Activated CD8-positive, alpha-beta memory T cell treated with anti-CD3 and anti-CD28 coated beads, Interleukin-2, amount 10 ng/mL, durations not matched to agents 7 days and 5 days (primary cell): ENCODE data around the gene EEF1B2. TPM values are rescaled to one million over a fixed set of nuclear protein-coding genes. Genes with fewer than 3 reads are reported as not detected.
"Not testable (repeated sequence)": the region's sequence is repeated elsewhere in the genome, so short reads cannot be mapped to it uniquely, and the experiment has no call there.

Experiments used
- ATAC-seq: fragments of 150-1000 bp; cut with Tn5 transposase; one replicate; pipeline ENCODE4 v1.10.0; 2021; ENCODE audit warnings: moderate library complexity
- CTCF ChIA-PET: fragments of 350-600 bp; sonication (Branson Sonifier 250); formaldehyde crosslinking; loops from one replicate; lab custom pipeline; 2021; ENCODE audit warnings: antibody characterized with exemption; lab: Charles Lee
- DNase-seq: peaks from one replicate; pipeline ENCODE4 v3.0.0-alpha.2; 2020
- H3K27ac Mint-ChIP-seq: one replicate; pipeline ENCODE4 v1.8.0; 2021; ENCODE audit warnings: mild to moderate bottlenecking, mixed read lengths
- H3K27me3 Mint-ChIP-seq: one replicate; pipeline ENCODE4 v1.8.0; 2021; ENCODE audit warnings: mixed read lengths
- H3K36me3 Mint-ChIP-seq: one replicate; pipeline ENCODE4 v1.8.0; 2021; ENCODE audit warnings: mild to moderate bottlenecking, mixed read lengths
- H3K4me1 Mint-ChIP-seq: one replicate; pipeline ENCODE4 v1.8.0; 2021; ENCODE audit warnings: mixed read lengths
- H3K4me3 Mint-ChIP-seq: one replicate; pipeline ENCODE4 v1.8.0; 2021; ENCODE audit warnings: mild to moderate bottlenecking, moderate library complexity, mixed read lengths
- H3K9me3 Mint-ChIP-seq: one replicate; pipeline ENCODE4 v1.8.0; 2022; ENCODE audit warnings: low read depth, mixed read lengths
- total RNA-seq, 2 experiments: library from RNA; stranded (reverse); gene quantifications; one replicate each; pipeline ENCODE4 v1.2.3, GENCODE V29; 2021

The EEF1B2 gene
- total RNA-seq = 100 to 1,000 TPM; 417 to 565 TPM

DNA sequence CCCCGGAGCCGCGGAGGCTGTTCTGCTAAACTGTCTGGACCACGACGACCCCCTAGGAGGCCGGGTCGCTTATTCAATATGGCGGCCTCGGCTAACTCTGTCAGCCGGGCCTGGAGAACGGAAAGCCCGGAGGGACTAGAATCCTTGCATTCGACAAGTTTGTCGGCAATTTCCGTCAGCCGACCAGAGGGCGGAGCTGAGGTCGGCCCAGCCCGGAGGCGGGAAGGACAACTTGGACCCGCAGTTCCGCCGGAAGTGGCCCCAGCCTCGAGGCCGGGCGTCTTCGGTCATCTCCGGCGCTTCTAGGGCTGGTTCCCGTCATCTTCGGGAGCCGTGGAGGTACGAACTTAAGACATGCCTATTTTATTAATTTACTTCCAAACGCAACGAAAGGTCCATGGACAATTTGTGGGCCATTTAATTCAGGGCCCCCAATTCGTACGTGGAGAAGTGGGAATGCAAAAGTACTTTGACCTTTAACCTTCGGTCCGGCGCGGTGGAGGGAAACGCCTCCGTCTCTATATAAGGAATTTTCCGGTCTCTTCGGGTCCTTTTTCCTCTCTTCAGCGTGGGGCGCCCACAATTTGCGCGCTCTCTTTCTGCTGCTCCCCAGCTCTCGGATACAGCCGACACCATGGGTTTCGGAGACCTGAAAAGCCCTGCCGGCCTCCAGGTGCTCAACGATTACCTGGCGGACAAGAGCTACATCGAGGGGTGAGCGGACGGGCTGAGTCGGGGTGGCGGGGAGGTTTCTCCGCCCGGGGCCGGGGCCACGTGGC is at the start of gene EEF1B2, which contains the start of gene NDUFS1:
EEF1B2 (plus strand) TSS at position 550 of the 779 bp plus-strand sequence; CDS start at position 635, 85 bp downstream.
NDUFS1 (minus strand) TSS at position 99 of the 779 bp plus-strand sequence. CDS start 5,766 bp downstream, outside the sequence.
- DNase-seq = peak; percentile 98
- CTCF ChIA-PET = interaction anchor here (0.7 to 1.4 kb wide), 4 partner anchors 14 to 77 kb away, joined by 3 to 4 read pairs (median 4); no protein-coding TSS in a partner anchor
- H3K27me3 Mint-ChIP-seq = no peaks in the 10 kb centered on the region
- no peaks in the 10 kb centered on the region for H3K9me3 Mint-ChIP-seq
- H3K4me1 Mint-ChIP-seq = peaks cover 49% of the 10 kb centered on the region
- H3K4me3 Mint-ChIP-seq = peak within 1 kb of the TSS; percentile 96
- peaks cover 47% of the 10 kb centered on the region for H3K36me3 Mint-ChIP-seq
- peak within 1 kb of the TSS; percentile 97 for H3K27ac Mint-ChIP-seq
- peak; percentile 87 for ATAC-seq

DNA sequence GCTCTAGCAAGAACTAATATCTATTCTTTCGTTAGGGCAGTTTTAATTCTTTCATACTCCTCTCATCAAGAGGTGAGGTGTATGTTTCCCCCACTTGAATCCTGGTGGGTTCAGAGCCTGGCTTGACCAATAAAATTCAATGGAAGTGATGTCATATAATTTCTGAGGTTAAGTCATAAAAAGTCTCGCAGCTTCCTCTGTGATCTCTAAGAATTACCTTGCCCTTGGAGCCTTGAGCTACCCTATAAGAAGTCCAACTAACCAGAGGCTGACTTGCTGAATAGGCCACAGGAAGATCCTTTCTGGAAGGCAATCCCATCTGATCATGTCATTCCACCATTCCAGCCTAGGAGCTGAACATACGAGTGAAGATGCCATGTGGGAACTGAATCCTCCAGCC is 47.6 kb upstream of the EEF1B2 start:
- no peaks in the 10 kb centered on the region for H3K4me1 Mint-ChIP-seq
- DNase-seq (no peak), ATAC-seq (no peak)
- no peak overlapping the region for H3K4me3 Mint-ChIP-seq
- peaks cover 15% of the 10 kb centered on the region for H3K36me3 Mint-ChIP-seq
- CTCF ChIA-PET = no interaction called here
- H3K9me3 Mint-ChIP-seq = no peaks in the 10 kb centered on the region
- H3K27ac Mint-ChIP-seq = no peak overlapping the region
- no peaks in the 10 kb centered on the region for H3K27me3 Mint-ChIP-seq

DNA sequence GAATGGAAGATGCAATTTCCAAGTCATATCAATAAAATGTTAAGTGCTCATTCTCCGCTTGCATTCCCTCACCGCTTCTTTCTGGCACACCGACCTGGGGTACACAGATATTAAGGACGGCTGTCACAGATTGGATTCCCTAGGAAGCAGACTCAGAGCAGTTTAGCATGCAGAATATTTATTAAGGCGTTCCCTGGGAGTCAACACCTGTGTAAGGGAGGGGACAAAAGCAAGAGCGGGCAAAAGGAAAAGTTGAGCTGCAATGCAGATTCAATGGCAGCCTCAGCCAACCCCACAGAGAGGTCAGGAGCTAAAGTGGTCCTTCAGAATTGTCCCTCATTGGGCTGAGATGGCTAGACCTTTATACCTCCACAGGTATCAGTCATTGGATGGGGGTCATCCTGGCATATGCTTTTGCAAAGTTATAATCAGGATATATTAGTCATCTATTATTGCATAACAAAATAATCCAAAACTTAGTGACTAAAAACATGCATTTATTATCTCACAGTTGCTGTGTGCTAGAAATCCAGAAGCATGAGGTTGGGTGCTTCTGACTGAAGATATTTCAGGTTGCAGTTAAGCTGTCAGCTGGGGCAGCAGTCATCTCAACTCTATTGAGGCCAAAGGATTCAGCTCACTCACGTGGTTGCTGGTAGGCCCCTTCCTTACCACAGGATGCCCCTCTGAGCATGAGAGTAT is 46.7 kb upstream of the EEF1B2 start:
- CTCF ChIA-PET = no interaction called here
- no peak overlapping the region for H3K27ac Mint-ChIP-seq
- H3K4me3 Mint-ChIP-seq = no peak overlapping the region
- H3K9me3 Mint-ChIP-seq = no peaks in the 10 kb centered on the region
- no peak for ATAC-seq
- H3K36me3 Mint-ChIP-seq = peaks cover 17% of the 10 kb centered on the region
- H3K4me1 Mint-ChIP-seq = no peaks in the 10 kb centered on the region
- H3K27me3 Mint-ChIP-seq = no peaks in the 10 kb centered on the region
- DNase-seq = no peak

DNA sequence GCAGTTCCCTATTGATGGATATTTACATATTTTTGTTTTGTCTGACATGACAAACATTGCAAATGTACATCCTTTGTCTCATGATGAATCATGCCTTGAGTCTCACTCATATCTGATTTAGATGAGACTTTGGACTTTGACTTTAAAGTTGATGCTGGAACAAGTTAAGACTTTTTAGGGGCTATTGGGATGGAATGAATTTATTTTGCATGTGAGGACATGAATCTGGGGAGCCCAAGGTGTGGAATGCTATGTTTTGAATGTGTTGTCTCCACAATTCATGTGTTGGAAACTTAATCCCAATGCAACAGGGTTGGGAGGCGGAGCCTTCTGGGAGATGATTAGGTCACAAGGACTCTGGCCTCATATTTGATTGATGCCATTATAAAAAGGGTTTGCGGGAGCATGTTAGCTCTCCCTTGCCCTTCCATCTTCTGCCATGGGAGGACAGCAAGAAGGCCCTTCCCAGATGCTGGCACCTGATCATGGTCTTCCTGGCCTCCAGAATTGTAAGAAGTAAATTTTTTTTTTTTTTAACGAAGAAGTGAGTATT is 44.6 kb upstream of the EEF1B2 start:
- Mint-ChIP-seq H3K27ac (no peak overlapping the region), H3K4me1 (no peaks in the 10 kb centered on the region), H3K9me3 (no peaks in the 10 kb centered on the region), H3K36me3 (peaks cover 21% of the 10 kb centered on the region), H3K4me3 (no peak overlapping the region), H3K27me3 (no peaks in the 10 kb centered on the region)
- ATAC-seq (no peak), DNase-seq (no peak)
- CTCF ChIA-PET = no interaction called here

DNA sequence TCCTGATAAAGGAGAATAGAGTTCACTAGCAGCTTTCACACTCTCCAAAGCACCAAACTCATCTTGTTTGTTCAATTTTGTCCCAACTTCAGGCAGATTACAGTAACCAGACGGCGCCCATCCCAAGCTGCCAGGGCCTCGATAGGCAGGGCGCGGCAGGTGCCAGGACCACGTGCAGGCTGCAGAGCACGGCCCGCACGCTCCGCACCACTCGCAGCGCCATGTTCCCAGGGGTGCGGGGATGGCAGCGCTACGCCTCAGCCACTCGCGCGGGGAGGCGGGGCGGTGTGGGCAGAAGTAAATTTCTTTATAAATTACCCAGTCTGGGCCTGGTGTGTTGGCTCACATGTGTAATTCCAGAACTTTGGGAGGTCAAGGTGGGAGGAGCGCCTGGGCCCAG is 43.4 kb upstream of the EEF1B2 start:
- CTCF ChIA-PET = no interaction called here
- H3K4me3 Mint-ChIP-seq = no peak overlapping the region
- no peaks in the 10 kb centered on the region for H3K27me3 Mint-ChIP-seq
- H3K4me1 Mint-ChIP-seq = no peaks in the 10 kb centered on the region
- peaks cover 32% of the 10 kb centered on the region for H3K36me3 Mint-ChIP-seq
- ATAC-seq (no peak), DNase-seq (no peak)
- no peak overlapping the region for H3K27ac Mint-ChIP-seq
- no peaks in the 10 kb centered on the region for H3K9me3 Mint-ChIP-seq

DNA sequence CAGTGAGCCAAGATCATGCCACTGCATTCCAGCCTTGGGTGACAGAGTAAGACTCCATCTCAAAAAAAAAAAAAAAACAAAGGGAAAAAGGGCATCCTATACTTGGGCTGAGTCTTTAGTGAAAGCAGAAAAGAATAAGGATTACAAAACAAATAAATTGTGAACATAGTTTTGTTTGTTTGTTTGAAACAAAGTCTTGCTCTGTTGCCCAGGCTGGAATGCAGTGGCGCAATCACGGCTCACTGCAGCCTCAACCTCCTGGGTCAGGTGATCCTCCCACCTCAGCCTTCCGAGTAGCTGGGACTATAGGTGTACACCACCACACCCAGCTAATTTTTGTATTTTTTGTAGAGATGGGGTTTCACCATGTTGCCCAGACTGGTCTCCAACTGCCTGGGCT is 37.1 kb upstream of the EEF1B2 start:
- not testable (repeated sequence) for H3K4me1 Mint-ChIP-seq, ATAC-seq, H3K27ac Mint-ChIP-seq, H3K9me3 Mint-ChIP-seq, DNase-seq, H3K27me3 Mint-ChIP-seq, H3K4me3 Mint-ChIP-seq
- H3K36me3 Mint-ChIP-seq = peaks cover 51% of the 10 kb centered on the region
- CTCF ChIA-PET = interaction anchor here (1.5 kb wide), 1 partner anchor 42 kb away, joined by 3 read pairs; no protein-coding TSS in a partner anchor

DNA sequence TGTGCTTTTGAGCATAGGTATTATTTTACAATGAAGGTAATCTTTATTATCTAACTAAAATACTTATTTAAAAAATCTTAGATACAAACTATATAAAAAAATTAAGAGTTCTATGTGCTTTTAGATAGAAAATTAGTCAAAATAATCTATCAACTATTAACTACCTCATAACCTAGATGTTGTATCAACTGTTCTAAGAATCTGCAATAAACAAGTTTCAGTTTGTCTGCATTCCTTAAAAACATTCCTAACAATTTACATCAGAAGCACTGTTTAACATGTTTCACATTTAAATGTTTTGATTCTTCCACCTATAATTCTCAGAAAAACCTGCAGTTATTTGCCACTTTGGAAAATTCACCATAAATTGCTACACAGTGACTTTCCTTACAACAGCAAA is 33.8 kb upstream of the EEF1B2 start:
- Mint-ChIP-seq H3K36me3 (peaks cover 55% of the 10 kb centered on the region), H3K27me3 (no peaks in the 10 kb centered on the region), H3K9me3 (no peaks in the 10 kb centered on the region), H3K27ac (no peak overlapping the region), H3K4me3 (no peak overlapping the region), H3K4me1 (no peaks in the 10 kb centered on the region)
- ATAC-seq = no peak
- DNase-seq = no peak
- CTCF ChIA-PET = no interaction called here

DNA sequence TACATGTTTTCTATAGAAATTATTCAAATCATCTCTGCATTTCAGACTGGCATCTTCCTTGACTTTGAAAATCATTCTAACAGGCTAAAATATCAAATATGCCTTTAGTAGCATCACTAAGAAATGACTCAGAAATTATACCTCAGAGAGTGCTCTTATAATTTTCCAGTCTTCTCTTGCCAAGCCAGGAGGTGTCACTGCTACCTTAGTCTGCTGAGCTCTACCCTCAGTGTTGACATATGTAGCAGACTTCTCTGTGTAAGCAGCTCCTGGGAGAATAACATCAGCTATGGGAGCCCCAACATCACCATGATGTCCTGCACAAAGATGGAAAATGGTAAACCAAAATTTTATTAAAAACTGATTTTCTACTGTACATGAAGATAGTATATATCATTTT is 32.0 kb upstream of the EEF1B2 start:
- Mint-ChIP-seq H3K9me3 (no peaks in the 10 kb centered on the region), H3K27me3 (no peaks in the 10 kb centered on the region), H3K4me1 (no peaks in the 10 kb centered on the region), H3K4me3 (no peak overlapping the region), H3K27ac (no peak overlapping the region), H3K36me3 (peaks cover 39% of the 10 kb centered on the region)
- CTCF ChIA-PET = no interaction called here
- DNase-seq (no peak), ATAC-seq (no peak)

DNA sequence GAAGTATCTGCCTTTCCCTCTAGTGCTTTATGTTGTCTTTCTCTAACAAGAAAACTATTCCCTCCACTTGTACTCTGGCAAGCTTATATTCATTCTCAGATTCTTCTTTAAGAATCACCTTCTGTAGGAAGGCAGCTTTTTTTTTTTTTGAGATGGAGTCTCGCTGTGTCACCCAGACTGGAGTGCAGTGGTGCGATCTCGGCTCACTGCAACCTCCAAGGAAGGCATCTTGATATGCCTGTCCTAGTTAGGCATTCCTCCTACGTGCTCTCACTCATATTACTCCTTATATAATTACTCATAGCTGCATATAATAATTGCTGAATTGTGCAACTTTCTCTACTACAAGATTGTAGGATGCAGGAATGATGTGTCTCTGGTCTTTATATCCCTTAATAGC is 16.2 kb upstream of the EEF1B2 start:
- no peak overlapping the region for H3K27ac Mint-ChIP-seq
- peaks cover 48% of the 10 kb centered on the region for H3K36me3 Mint-ChIP-seq
- ATAC-seq (no peak), DNase-seq (no peak)
- no peaks in the 10 kb centered on the region for H3K27me3 Mint-ChIP-seq
- H3K4me1 Mint-ChIP-seq = no peaks in the 10 kb centered on the region
- H3K9me3 Mint-ChIP-seq = no peaks in the 10 kb centered on the region
- CTCF ChIA-PET = no interaction called here
- no peak overlapping the region for H3K4me3 Mint-ChIP-seq

DNA sequence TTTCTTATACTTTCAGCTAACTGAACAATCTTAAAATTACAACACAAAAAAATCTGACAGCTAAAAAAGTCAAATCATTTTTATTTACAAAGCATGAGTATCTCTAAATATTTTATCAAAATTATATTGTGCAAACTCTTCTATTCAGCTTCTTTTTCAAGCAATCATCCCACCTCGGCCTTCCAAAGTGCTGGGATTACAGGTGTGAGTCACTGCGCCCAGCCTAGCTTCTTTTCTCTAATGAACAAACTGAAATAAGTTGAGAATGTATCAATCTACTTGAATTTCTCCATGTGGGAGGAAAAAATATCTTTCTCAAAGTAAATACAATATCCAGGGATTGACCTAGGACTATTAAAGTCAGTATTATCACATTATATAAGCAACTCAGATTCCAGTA is 15.3 kb upstream of the EEF1B2 start:
- DNase-seq (no peak), ATAC-seq (no peak)
- Mint-ChIP-seq H3K27me3 (no peaks in the 10 kb centered on the region), H3K4me3 (no peak overlapping the region), H3K36me3 (peaks cover 49% of the 10 kb centered on the region), H3K9me3 (no peaks in the 10 kb centered on the region), H3K27ac (no peak overlapping the region), H3K4me1 (no peaks in the 10 kb centered on the region)
- CTCF ChIA-PET = no interaction called here

DNA sequence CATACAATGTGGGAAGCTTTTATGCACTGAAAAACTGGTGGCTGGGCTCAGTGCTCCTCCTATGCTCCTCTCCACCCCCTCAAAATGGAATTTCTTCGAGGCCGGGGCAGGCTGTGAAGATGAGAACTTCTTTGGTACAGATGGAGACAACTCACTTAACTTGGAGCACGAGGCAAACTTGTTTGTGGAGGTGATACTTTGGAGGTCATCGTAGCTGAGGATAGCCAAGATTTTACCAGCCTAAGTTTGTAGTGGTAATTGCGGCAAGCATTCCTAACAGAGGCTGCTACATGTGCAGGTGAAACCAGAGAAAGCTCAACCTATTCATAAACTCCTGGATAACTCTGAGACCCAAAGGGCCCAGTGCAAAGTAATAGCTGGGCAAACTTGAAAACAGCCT is 14.0 kb upstream of the EEF1B2 start:
- Mint-ChIP-seq H3K4me1 (no peaks in the 10 kb centered on the region), H3K27ac (no peak overlapping the region), H3K27me3 (no peaks in the 10 kb centered on the region), H3K36me3 (peaks cover 52% of the 10 kb centered on the region), H3K9me3 (no peaks in the 10 kb centered on the region), H3K4me3 (no peak overlapping the region)
- DNase-seq = no peak
- no peak for ATAC-seq
- CTCF ChIA-PET = interaction anchor here (0.8 kb wide), 1 partner anchor 14 kb away, joined by 3 read pairs; the partner anchor contains the start of genes EEF1B2 and NDUFS1

DNA sequence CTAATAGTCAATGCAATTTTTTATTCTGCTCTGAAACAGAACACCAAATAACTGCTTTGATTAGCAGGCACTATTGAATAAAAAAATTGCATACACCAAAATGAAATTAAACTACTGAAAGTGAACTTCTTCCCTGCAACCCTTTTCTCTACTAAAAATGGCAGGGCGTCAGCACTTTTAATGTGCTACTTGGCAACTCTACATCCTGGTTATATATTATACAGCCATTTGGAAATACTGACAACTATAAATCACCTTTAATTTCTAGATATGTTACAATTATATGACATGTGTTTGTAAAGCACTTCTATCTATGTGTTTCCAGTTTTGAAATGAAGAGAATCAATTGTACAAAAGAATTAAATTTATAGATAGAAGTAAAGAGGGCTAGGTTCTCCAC is 10.4 kb upstream of the EEF1B2 start:
- ATAC-seq (no peak), DNase-seq (no peak)
- no peak overlapping the region for H3K4me3 Mint-ChIP-seq
- no peaks in the 10 kb centered on the region for H3K9me3 Mint-ChIP-seq
- H3K27me3 Mint-ChIP-seq = no peaks in the 10 kb centered on the region
- H3K4me1 Mint-ChIP-seq = peaks cover 5% of the 10 kb centered on the region
- CTCF ChIA-PET = no interaction called here
- H3K27ac Mint-ChIP-seq = no peak overlapping the region
- H3K36me3 Mint-ChIP-seq = peaks cover 44% of the 10 kb centered on the region

DNA sequence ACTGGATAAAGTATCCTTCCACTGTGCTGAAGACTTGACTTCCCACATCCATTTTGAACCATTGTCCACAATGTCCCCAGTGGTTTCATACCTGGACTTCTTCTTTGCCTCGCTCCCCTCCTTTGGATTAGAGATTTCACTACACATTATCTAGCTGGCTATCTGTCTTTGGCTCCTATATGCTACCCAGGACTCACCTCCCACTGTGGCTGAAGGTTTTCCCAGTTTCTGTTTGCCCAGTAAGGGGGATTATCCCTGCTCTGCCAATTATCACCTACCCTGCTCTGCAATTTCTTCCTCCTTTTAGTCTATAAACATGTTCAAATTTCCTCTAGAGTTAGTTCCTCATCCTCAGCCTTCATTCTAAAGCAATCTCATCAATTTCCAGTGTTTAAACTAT is 9.5 kb upstream of the EEF1B2 start:
- no peak for ATAC-seq
- no peaks in the 10 kb centered on the region for H3K9me3 Mint-ChIP-seq
- no peak for DNase-seq
- CTCF ChIA-PET = interaction anchor here (0.6 kb wide), 1 partner anchor 44 kb away, joined by 3 read pairs; no protein-coding TSS in a partner anchor
- no peaks in the 10 kb centered on the region for H3K27me3 Mint-ChIP-seq
- H3K27ac Mint-ChIP-seq = no peak overlapping the region
- H3K36me3 Mint-ChIP-seq = peaks cover 39% of the 10 kb centered on the region
- H3K4me1 Mint-ChIP-seq = peaks cover 7% of the 10 kb centered on the region
- no peak overlapping the region for H3K4me3 Mint-ChIP-seq
